Gastroesophageal sphincter (tissue), 3 donors: ENCODE results near the gene IQSEC3.

Experiments used
- CTCF ChIP-seq, 4 experiments: fragments of 200-600 bp in 2 of 4; fragments of 450-650 bp in 2 of 4; sonication (generic) in 1 of 4; IDR thresholded peaks; one replicate each; pipeline ENCODE4 v1.5.1; 2017 to 2019; ENCODE audit warnings: antibody characterized with exemption in 4 of 4, mild to moderate bottlenecking in 2 of 4, moderate library complexity in 2 of 4
- POLR2A ChIP-seq, 2 donors: fragments of 450-650 bp; IDR thresholded peaks; one replicate each; pipeline ENCODE4 v1.6.1; 2017; ENCODE audit warnings: antibody characterized with exemption in 2 of 2, mild to moderate bottlenecking in 2 of 2, moderate library complexity in 1 of 2

- no peak for TF ChIP-seq POLR2A (IDR thresholded peaks at IDR 0.05)
- no peak for TF ChIP-seq CTCF (IDR thresholded peaks at IDR 0.05)
These were observed 124.3 kb downstream of the IQSEC3 start for GRCh38 chr12:190881-191280.
